HepG2 (cell line): ENCODE results near the gene CD151. TPM values are rescaled to one million over a fixed set of nuclear protein-coding genes. Genes with fewer than 3 reads are reported as not detected.

Source experiments
- AFF4 ChIP-seq: sonication (generic); formaldehyde crosslinking; IDR thresholded peaks from 2 replicates; pipeline ENCODE4 v1.4.0; 2020; ENCODE audit warnings: missing genetic modification reagents
- RARA ChIP-seq: IDR thresholded peaks from 2 replicates; pipeline ENCODE4 v1.6.1; 2016; ENCODE audit warnings: missing genetic modification reagents, missing compliant biosample characterization
- SP1 ChIP-seq, 2 experiments: fragments of 450-650 bp in 1 of 2; sonication (generic) in 1 of 2; formaldehyde crosslinking in 1 of 2; IDR thresholded peaks; 2 replicates each; pipeline versions ENCODE4 v1.4.0 to v1.6.1; 2016 to 2020; ENCODE audit warnings: missing genetic modification reagents in 1 of 2
- ZBTB7A ChIP-seq: sonication (generic); formaldehyde crosslinking; IDR thresholded peaks from 2 replicates; pipeline ENCODE4 v1.8.0; 2022; ENCODE audit warnings: mild to moderate bottlenecking, missing genetic modification reagents
- ZC3H13 ChIP-seq: sonication (generic); formaldehyde crosslinking; IDR thresholded peaks from 2 replicates; pipeline ENCODE4 v1.8.1; 2023; ENCODE audit warnings: mild to moderate bottlenecking, missing genetic modification reagents, moderate library complexity
- ZFY ChIP-seq: sonication (generic); formaldehyde crosslinking; IDR thresholded peaks from 2 replicates; pipeline ENCODE4 v1.4.0; 2020; ENCODE audit warnings: missing genetic modification reagents
- polyA plus RNA-seq, 8 experiments: library from polyadenylated mRNA; depleted of rRNA in 3 of 8; stranded (reverse) in 7 of 8; unstranded in 1 of 8; fragments of >200 nt; fragmentation: Illumina TruSeq in 4 of 8; extraction: Trizol in 4 of 8; gene quantifications; 2 replicates each; pipeline versions ENCODE4 v1.2.1 to v1.2.3, GENCODE V29; 2011 to 2016; ENCODE audit warnings: low read depth in 4 of 8, missing spikeins in 1 of 8, mixed read lengths in 1 of 8; ENCODE audit not compliant: insufficient read depth in 1 of 8
- total RNA-seq, 5 experiments: library from RNA; depleted of rRNA; stranded (reverse); fragments of >200 nt; fragmentation: Illumina TruSeq; extraction: Trizol; gene quantifications; 2 replicates each; pipeline ENCODE4 v1.2.3, GENCODE V29; 2016; ENCODE audit warnings: low read depth in 1 of 5
- TF ChIP-seq, protein P1 (sequence below): IDR thresholded peaks from 2 replicates; pipeline ENCODE4 v1.6.1; 2012; ENCODE audit warnings: low read depth, low read length, improper control_type of control experiment

The CD151 gene
- total and polyA plus RNA-seq, 2 of the 13 experiments (the other 11 are each of a cell fraction or from before 2014, with no cell fraction given) = 125 to 197 TPM

DNA sequence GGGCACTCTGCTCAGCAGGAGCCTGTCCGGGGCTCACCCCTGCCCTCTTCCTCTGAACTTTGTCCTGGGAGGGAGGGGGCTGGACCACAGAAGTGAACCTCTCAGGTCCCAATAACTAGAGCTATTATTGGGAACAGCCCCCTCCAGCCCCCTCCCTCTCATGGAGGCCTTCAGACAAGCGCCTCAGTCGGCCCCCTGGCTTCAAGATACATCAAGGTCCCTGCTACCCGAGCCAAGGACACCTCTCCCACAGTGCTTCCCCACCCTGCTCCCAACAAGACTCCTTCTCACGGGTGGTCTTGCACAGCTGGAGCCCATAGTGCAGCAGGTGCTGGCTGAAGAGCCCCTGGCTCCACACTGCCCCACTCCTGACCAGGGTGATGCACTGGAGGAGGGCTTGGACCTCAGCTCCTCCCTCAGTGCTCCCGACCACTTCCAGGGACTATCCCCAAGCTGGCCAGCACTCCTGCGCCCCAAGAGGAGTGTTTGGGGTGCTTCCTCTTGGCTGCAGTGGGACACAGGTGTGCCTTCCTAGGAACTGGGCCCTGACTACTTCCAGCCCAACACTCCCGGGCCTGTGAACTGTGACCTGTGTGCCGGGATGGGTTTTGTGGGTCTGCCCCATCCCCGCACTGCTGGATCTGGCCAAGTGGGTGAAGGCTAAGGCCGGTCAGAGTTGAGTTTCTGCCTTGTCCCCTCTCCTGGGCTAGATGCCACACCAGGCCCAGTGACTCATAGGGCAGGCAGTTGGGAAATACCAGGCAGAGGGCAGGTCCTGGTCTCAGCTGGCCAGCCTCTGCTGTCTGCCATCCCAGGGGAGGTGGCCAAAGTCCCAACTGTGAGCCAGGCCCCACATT lies 11.9 kb upstream of the CD151 start (continued):
- TF ChIP-seq AFF4 (CRISPR knock-in tag) (no peak), ZFY (0 out of 2 replicates have a peak, but pooled peaks have one; percentile 12), SP1 (IDR thresholded peaks at IDR 0.05) (no peak), SP1 (CRISPR knock-in tag; IDR thresholded peaks at IDR 0.05) (0 out of 2 replicates have a peak, but pooled peaks have one; percentile 21), RARA (CRISPR knock-in tag) (peak; percentile 49; the same call in 1 of the 2 replicates), ZBTB7A (CRISPR knock-in tag) (0 out of 2 replicates have a peak, but pooled peaks have one; percentile 1), ZC3H13 (CRISPR knock-in tag) (no peak)
- TF ChIP-seq, protein P1, sequence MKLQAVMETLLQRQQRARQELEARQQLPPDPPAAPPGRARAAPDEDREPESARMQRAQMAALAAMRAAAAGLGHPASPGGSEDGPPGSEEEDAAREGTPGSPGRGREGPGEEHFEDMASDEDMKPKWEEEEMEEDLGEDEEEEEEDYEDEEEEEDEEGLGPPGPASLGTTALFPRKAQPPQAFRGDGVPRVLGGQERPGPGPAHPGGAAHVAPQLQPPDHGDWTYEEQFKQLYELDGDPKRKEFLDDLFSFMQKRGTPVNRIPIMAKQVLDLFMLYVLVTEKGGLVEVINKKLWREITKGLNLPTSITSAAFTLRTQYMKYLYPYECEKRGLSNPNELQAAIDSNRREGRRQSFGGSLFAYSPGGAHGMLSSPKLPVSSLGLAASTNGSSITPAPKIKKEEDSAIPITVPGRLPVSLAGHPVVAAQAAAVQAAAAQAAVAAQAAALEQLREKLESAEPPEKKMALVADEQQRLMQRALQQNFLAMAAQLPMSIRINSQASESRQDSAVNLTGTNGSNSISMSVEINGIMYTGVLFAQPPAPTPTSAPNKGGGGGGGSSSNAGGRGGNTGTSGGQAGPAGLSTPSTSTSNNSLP = no peak
